ENCODE data around the gene DDA1. TPM values are rescaled to one million over a fixed set of nuclear protein-coding genes. Genes with fewer than 3 reads are reported as not detected.
"Not testable (repeated sequence)": the region's sequence is repeated elsewhere in the genome, so short reads cannot be mapped to it uniquely, and the experiment has no call there.

The DDA1 gene
- polyA plus RNA-seq, 12 donors, result 25.5 to 54.1 (median 30.3) TPM; not detected in 1

DNA sequence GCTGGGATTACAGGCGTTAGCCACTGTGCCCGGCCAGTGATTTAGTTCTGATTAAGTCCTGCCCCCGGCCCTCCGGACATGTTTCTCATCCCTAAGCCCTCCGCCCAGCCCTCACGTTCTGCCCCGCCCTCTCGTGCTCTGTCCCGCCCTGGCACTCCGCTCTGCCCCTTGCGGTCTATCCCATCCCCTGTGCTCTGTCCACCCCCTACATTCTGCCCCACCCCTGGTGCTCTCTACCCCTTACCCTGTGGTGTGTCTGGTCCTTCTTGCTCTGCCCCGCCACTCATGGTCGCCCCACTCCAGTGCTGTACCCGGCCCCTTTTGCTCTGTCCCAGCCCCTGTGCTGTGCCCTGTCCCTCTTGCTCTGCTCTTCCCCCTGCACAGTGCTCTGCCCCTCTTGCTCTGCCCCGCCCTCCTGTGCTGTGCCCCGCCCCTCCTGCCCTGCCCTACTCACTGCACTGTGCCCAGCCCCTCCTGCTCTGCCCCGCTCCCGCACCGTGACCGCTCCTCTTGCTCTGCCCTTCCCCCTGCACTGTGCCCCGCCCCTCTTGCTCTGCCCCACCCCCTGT lies 31.0 kb downstream of the DDA1 start:
- no peak for DNase-seq

GRCh38 chr19:17340871-17341357 lies 31.6 kb downstream of the DDA1 start:
- DNase-seq, result no peak

DNA sequence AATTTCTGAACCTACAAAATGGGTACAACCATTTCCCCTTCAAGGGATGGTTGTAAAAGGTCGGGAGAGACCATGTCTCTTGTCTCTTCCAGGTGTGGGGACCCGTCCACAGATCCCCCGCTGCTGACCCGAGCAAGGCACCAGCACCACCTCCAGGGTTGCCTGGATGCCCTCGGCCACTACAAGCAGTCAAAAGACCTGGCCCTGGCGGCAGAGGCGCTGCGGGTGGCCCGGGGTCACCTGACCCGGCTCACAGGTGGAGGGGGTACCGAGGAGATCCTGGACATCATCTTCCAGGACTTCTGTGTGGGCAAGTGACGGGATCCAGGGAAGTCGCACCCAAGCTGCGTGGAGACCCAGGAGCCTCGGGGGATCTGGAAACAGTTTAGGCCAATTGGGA lies 32.0 kb downstream of the DDA1 start:
- no peak for DNase-seq

GRCh38 chr19:17341845-17342244 lies 32.5 kb downstream of the DDA1 start:
- no peak for DNase-seq

- DNase-seq, result peak; percentile 73
Measured at GRCh38 chr19:17346109-17346671, 36.8 kb downstream of the DDA1 start.

GRCh38 chr19:17347361-17347760 lies 38.0 kb downstream of the DDA1 start:
- no peak for DNase-seq

DNA sequence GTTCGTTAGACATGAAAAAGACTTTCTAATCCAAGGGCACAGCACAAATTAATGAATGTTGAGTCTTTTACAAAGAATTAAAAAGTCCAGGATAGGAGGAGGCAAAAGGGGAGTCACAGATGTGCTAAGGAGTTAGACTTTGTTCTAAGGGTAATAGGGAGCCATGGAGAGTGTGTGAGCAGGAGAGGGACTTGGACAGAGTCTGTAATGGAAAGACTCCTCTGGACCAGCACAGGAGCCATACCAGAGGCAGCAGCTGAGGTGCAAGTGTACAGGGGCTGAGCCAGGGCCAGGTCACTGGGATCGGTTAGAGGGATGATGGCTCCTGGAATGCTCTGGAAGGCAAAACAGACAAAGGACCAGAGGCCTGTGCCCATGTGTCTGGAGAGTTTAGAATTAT lies 38.5 kb downstream of the DDA1 start:
- no peak for DNase-seq

DNA sequence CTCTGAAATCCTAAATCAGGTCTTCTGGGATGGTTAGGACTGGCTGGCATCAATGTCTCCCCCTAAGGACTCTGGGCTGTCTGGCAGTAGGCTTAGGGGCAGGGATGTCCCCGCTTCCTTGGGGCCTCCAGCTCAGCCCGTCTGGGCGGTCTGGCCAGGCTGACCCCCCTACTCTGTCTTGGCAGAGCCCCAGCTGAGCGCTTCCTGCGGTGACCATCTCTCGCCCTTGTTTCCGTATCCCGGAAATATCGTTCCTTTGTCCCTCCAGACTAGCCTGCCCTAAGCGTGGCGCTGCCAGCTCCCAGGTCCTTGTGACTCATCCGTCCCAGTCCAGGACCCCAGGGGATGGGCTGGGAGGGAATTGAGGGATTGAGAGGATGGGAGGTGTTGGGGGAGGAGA lies 39.3 kb downstream of the DDA1 start:
- peak; percentile 66 for DNase-seq

DNA sequence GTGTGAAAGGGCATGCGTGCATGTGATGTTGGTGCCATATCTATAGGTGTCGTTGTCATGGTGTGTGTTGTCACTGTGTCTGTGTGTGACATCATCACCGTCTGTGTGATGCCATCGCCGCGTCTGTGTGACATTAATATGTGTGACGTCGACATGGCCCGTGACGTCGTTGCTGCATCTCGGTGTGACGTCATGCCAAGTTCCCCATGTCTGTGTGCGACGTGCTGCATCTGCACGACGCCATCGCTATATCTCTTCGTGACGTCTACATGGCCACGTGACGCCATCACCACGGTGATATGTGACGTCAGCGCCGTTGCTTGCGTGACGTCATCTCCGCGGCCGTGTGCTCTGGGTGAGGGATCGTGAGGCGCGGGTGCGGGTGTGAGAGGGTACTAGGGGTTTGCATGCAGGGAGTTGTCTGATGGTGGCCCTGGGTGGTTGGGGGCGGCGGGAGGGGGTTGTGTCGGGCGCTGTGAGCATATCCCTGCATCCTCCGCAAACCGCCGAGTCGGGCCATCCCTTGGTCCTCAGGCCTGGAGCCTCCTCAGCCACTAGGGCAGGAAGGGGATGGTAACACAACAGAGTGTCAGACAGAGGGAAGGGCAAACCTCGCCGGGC lies 42.6 kb downstream of the DDA1 start:
- DNase-seq, result no peak

- no peak for DNase-seq
Measured at GRCh38 chr19:17352608-17353280, 43.4 kb downstream of the DDA1 start.

- DNase-seq, result no peak
Measured at GRCh38 chr19:17353386-17353785, 44.0 kb downstream of the DDA1 start.

GRCh38 chr19:17357078-17357666 lies 47.8 kb downstream of the DDA1 start:
- no peak for DNase-seq

DNA sequence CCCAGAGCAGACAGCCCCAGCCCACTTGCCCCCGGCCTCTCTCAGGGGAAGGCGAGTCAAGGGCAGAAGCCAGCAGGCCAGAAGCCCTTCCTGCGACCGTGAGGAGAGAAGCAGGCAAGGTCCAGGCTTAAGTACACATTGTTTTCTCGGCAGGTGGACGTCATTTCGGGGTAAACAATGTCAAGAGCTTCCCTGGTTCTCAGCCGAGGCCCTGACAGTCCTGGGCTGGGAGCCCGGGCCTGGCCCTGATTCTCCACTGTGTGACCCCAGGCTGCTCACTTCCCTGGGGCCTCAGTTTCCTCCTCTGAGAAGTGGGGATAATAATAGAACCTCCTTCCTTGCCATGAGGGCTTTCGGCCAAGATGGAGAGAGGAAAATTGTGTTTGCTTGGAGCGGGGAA lies 48.4 kb downstream of the DDA1 start:
- DNase-seq, result no peak

- DNase-seq, result no peak
Measured at GRCh38 chr19:17358395-17358794, 49.0 kb downstream of the DDA1 start.

- no peak for DNase-seq
Measured at GRCh38 chr19:17359905-17360800, 50.8 kb downstream of the DDA1 start.

DNA sequence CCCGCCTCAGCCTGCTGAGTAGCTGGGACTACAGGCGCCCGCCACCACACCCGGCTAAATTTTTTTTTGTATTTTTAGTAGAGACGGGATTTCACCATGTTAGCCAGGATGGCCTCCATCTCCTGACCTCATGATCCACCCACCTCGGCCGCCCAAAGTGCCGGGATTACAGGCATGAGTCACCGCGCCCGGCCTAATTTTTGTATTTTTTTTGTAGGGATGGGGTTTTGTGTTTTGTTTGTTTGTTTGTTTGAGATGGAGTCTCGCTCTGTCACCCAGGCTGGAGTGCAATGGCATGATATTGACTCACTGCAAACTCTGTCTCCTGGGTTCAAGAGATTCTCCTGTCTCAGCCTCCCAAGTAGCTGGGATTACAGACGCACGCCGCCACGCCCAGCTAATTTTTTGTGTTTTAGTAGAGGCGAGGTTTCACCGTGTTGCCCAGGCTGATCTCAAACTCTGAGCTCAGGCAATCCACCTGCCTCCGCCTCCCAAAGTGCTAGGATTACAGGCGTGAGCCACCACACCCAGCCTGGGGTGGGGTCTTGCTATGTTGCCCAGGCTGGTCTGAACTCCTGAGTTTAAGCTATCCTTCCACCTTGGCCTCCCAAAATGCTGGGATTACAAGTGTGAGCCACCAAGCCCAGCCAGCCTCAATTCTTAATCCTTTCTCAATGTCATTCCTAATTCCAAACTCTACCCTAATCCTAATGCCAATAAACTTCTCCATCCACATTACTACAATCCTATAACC lies 54.7 kb downstream of the DDA1 start:
- not testable (repeated sequence) for DNase-seq

DNA sequence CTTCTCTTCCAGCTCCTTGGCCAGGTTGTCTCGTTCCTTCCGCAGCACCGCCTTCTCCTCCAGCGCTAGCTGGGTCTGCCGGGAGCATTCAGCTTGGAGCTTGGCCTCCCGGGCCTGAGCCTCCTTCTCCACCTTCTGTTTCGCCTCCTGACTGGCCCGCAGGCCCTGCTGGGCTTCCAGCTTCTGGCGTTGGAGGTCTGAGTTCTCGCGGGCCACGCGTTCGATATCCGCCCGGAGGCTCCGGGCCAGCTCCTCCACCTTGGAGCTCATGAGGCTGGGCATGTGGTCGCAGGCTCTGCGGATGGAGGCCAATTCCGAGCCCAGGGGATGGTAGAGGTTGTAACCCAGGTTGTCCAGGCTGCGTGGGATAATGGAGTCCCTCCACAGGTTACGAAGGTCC lies 56.0 kb downstream of the DDA1 start:
- no peak for DNase-seq

GRCh38 chr19:17370026-17370587 lies 60.7 kb downstream of the DDA1 start:
- peak; percentile 53 for DNase-seq
